GM13976 (cell line): ENCODE measurements around the gene FZR1.

Source experiments
- DNase-seq: peaks from one replicate; pipeline ENCODE4 v3.0.0; 2012; ENCODE audit warnings: low spot score
- in situ Hi-C: fragments of 300-500 bp; cut with MboI; formaldehyde crosslinking; loops from one replicate; pipeline ENCODE4 v1.12.0; 2022; ENCODE audit warnings: low sequenced_read_pairs, mixed read lengths, inconsistent platforms; ENCODE audit not compliant: unreplicated experiment
- TF ChIP-seq, protein P1 (sequence below): IDR thresholded peaks from 2 replicates; pipeline ENCODE4 v1.5.1; 2012; ENCODE audit warnings: borderline replicate concordance, mild to moderate bottlenecking; ENCODE audit not compliant: insufficient read depth; ENCODE audit errors: extremely low read depth, missing control alignments, control extremely low read depth

The FZR1 gene

DNA sequence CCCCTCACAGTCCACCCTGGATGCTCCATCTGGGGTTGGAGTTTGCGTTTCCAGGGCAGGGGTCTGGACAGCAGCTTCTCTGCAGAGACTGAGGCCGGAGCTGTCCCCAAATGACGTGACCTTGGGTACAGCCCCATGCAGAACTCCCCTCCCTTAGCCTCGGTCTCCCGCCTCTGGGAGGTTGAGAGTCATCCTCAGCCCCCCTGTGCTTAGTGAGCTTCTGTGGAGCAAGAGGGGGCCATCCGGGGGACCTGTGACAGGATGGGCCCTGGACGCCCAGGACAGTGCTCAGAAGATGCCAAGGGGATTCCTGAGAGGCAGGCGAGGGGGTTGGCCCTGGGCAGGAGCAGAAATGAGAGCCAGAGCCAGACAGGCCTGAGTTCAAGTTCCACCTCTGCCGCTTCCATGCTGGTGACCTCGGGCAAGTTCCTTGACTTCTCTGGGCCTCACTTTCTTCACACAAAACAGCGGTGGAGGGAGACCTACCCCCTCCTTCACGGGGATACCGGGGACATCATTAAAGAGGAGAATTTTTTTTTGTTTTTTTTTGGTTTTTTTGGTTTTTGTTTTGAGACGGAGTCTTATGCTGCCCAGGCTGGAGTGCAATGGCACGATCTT lies 46.0 kb upstream of the FZR1 start:
- in situ Hi-C loops, result no loop called here
- DNase-seq, result no peak
- TF ChIP-seq, protein P1, sequence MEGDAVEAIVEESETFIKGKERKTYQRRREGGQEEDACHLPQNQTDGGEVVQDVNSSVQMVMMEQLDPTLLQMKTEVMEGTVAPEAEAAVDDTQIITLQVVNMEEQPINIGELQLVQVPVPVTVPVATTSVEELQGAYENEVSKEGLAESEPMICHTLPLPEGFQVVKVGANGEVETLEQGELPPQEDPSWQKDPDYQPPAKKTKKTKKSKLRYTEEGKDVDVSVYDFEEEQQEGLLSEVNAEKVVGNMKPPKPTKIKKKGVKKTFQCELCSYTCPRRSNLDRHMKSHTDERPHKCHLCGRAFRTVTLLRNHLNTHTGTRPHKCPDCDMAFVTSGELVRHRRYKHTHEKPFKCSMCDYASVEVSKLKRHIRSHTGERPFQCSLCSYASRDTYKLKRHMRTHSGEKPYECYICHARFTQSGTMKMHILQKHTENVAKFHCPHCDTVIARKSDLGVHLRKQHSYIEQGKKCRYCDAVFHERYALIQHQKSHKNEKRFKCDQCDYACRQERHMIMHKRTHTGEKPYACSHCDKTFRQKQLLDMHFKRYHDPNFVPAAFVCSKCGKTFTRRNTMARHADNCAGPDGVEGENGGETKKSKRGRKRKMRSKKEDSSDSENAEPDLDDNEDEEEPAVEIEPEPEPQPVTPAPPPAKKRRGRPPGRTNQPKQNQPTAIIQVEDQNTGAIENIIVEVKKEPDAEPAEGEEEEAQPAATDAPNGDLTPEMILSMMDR, result no peak

DNA sequence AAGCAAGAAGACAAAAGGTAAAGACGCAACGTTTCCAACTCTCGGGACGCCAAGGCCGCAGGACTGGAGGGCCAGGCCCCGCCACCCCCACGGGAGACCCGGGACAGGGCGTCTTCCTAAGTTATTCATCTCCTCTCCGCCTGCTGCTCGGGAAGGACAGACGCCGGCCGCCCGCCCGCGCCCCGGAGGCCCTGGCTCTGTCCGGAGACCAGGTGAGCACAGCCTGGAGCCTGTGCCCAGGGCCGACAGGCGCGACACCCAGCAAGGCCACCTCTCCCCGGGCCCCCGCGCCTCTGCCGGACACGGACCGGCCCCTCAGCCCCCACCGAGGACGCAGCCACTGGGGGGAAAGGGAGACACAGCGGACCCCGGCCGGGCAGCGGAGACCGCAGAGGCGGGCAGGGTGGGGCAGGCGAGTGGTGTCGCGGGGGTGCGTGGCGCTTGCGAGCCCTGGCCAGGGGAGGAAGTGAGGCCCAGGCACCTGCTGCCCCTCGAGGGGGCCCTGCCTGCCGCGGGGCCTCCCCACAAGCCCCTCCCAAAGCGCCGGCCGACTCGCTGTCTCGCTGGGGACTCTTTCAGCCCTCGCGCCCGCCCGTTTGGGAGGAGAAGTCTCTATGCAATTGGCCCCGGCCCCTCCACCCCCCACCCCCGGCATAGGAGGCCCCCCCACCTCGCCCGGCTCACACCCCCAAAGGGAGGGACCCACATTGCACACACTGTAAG lies 43.0 kb upstream of the FZR1 start:
- in situ Hi-C loops, result no loop called here
- no peak for DNase-seq
- TF ChIP-seq, protein P1, result no peak

DNA sequence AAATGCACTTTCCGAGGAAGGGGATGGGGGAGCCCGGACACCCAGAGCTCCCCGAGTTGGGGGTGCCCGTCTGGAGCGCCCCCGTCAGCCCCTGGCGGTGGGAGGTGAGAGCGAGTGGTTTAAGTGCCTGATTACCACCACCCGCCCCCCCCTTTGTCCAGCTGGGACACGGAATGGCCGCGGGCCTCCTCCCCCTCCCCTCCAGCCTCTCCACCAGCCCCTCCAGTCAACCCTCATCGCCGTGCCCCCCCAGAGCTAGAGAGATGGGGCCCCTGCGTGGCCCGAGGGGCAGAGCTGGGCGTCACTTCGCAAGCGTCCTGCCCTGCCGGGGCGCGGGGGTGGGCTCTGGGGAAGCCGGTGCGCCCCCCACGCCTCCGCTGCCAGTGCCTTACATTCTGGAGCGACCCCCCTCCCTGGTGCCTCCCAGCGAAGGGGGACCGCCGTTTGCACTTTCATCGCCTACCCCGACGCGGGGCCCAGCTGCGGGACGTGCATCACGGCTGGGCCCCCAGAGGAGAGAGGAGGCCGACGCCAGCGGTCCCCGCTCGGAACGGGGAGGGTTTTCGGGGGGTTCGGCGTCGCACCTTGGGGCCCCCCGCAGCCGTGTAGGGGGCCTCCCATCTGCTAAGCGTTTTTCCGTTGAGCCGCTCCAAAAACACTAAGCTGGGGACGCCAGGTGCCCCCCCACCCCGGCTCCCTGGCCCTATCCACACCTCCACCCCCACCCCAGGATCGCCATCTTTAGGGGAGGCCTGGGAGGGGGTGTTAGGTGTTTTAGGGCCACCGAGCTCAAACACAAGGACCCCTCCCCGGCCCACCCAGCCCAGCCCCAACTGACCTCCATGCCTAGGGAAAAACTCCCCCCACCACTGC lies 42.2 kb upstream of the FZR1 start:
- TF ChIP-seq, protein P1, result no peak
- in situ Hi-C loops, result no loop called here
- no peak for DNase-seq

DNA sequence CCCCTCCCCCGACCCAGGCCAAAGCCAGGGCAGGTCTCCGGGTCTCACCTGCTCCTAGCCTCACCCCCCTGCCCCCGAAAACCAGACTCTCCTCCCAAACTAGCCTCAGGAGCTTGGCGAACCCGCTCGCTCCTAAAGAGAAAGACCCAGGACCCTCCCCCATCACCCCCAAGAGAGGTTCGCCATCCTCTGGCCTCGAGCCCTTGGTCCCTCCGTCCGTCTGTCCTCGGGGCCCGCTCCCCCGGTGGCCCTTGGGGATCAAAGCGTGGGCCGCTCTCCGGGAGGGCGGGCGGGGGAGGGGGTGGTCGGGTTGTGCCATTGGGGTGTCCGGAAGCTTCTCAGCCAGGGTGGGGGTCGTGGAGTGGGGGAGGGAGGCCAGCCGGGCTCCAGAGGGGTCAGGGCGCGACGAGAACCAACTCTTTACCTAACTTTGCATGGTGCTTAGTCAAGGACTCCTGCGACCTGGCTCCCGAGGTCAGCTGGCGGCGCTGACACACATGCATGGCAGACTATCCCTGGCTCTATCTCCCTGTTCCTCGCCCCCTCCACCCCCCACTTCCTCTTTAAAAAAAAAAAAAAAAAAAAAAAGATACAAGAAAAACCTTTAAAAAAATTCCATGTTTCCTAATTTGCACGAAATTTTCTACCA lies 41.4 kb upstream of the FZR1 start:
- in situ Hi-C loops, result no loop called here
- TF ChIP-seq, protein P1, result no peak
- DNase-seq, result no peak

DNA sequence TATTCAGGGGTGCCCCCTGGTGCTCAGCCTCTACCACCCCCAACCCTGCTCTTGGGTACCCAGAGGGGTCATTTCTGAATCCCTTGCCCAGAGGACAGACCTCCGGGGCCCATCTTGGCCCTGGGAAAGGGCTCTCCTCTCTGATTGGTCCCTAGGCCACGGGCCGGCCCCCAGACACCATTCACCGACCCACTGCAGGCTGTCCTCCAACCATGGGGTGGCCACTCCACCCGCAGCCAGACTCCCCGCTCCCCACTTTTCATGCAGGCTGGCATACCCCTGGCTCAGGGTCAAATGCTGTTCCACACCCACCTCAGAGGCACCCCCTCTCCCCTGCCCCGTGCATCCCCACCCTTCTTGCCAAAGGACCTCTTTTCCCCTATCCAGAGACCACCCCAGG lies 40.6 kb upstream of the FZR1 start:
- in situ Hi-C loops, result no loop called here
- TF ChIP-seq, protein P1, result no peak
- no peak for DNase-seq

DNA sequence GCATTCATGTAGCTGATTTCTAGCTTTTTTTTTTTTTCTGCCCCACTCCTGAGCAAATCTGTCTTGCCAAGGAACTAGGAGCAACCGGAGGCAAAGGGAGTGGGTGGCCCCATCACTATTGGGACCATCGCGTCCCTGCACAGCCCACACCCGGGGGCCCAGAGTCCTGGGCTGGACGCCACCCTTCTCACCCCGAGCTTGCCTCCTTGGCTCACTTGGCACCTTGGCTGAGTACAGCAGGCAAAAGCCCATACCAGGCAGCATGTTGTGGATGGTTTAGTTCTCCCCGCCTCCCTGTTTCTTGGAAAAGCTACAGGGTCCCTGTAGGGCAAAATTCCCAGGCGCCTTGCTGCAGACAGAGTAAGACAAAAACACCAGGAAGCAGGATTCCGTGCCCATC lies 39.5 kb upstream of the FZR1 start:
- TF ChIP-seq, protein P1, result no peak
- no peak for DNase-seq
- in situ Hi-C loops, result no loop called here
